WTC11 (cell line): Measurements from ENCODE around the gene LPGAT1. TPM values are rescaled to one million over a fixed set of nuclear protein-coding genes. Genes with fewer than 3 reads are reported as not detected.

Experiments used
- ATAC-seq: fragments of 200-7000 bp; cut with Tn5 transposase; 2 replicates; pipeline ENCODE4 v1.10.0; 2021; ENCODE audit warnings: mild to moderate bottlenecking, moderate library complexity
- CTCF ChIA-PET: fragments of 300-600 bp; sonication (Branson Sonifier 250); formaldehyde crosslinking; loops from one replicate; lab custom pipeline; 2021; ENCODE audit warnings: antibody characterized with exemption; lab: Charles Lee
- POLR2A ChIA-PET: fragments of 350-600 bp; sonication (Branson Sonifier 250); formaldehyde crosslinking; loops from one replicate; lab custom pipeline; 2021; ENCODE audit warnings: antibody characterized with exemption; lab: Charles Lee
- DNase-seq: peaks from one replicate; pipeline ENCODE4 v3.0.0; 2021; ENCODE audit warnings: low spot score
- H3K27ac Mint-ChIP-seq: 2 replicates; pipeline ENCODE4 v1.8.0; 2021; ENCODE audit warnings: mixed read lengths
- H3K27me3 Mint-ChIP-seq: 2 replicates; pipeline ENCODE4 v1.8.0; 2021; ENCODE audit warnings: low read depth, mild to moderate bottlenecking, moderate library complexity, mixed read lengths
- H3K36me3 Mint-ChIP-seq: 2 replicates; pipeline ENCODE4 v1.8.0; 2021; ENCODE audit warnings: mixed read lengths
- H3K4me1 Mint-ChIP-seq: 2 replicates; pipeline ENCODE4 v1.8.0; 2022; ENCODE audit warnings: mixed read lengths
- H3K4me3 Mint-ChIP-seq: 2 replicates; pipeline ENCODE4 v1.8.0; 2021; ENCODE audit warnings: mild to moderate bottlenecking, moderate library complexity, mixed read lengths
- H3K9me3 Mint-ChIP-seq: 2 replicates; pipeline ENCODE4 v1.8.0; 2021; ENCODE audit warnings: mixed read lengths
- AR ChIP-seq: fragments of 250-450 bp; sonication (Bioruptor Pico); IDR thresholded peaks from 2 replicates; pipeline ENCODE4 v1.9.0; 2021; ENCODE audit warnings: mild to moderate bottlenecking
- ATF3 ChIP-seq: sonication (generic); formaldehyde crosslinking; conservative IDR thresholded peaks from 2 replicates; pipeline ENCODE4 v1.8.1; 2022; ENCODE audit warnings: mild to moderate bottlenecking, missing genetic modification reagents
- E2F4 ChIP-seq: sonication (generic); formaldehyde crosslinking; IDR thresholded peaks from 2 replicates; pipeline ENCODE4 v1.8.1; 2022; ENCODE audit warnings: low read depth, mild to moderate bottlenecking, moderate library complexity, missing genetic modification reagents, borderline replicate concordance
- ETV6 ChIP-seq: sonication (generic); formaldehyde crosslinking; IDR thresholded peaks from 2 replicates; pipeline ENCODE4 v1.8.1; 2022; ENCODE audit warnings: mild to moderate bottlenecking, missing genetic modification reagents
- GRHL2 ChIP-seq: fragments of 250-450 bp; sonication (Bioruptor Pico); IDR thresholded peaks from 2 replicates; pipeline ENCODE4 v1.8.0; 2022; ENCODE audit warnings: mild to moderate bottlenecking, moderate library complexity; ENCODE audit not compliant: insufficient replicate concordance, severe bottlenecking
- HMGXB4 ChIP-seq: sonication (generic); formaldehyde crosslinking; IDR thresholded peaks from 2 replicates; pipeline ENCODE4 v1.8.1; 2023; ENCODE audit warnings: mild to moderate bottlenecking, moderate library complexity, missing genetic modification reagents
- KAT7 ChIP-seq: sonication (generic); formaldehyde crosslinking; IDR thresholded peaks from 2 replicates; pipeline ENCODE4 v1.8.1; 2023; ENCODE audit warnings: missing genetic modification reagents, mild to moderate bottlenecking, borderline replicate concordance
- NFYB ChIP-seq: sonication (generic); formaldehyde crosslinking; conservative IDR thresholded peaks from 2 replicates; pipeline ENCODE4 v1.8.0; 2022; ENCODE audit warnings: low read depth, missing genetic modification reagents
- NR3C1 ChIP-seq: sonication (generic); formaldehyde crosslinking; conservative IDR thresholded peaks from 2 replicates; pipeline ENCODE4 v1.8.1; 2023; ENCODE audit warnings: low read depth, mild to moderate bottlenecking, missing genetic modification reagents
- OVOL2 ChIP-seq: fragments of 250-450 bp; sonication (Bioruptor Pico); IDR thresholded peaks from 2 replicates; pipeline ENCODE4 v1.9.0; 2021; ENCODE audit warnings: mild to moderate bottlenecking, borderline replicate concordance
- PREB ChIP-seq: sonication (generic); formaldehyde crosslinking; IDR thresholded peaks from 2 replicates; pipeline ENCODE4 v1.8.1; 2022; ENCODE audit warnings: mild to moderate bottlenecking, missing genetic modification reagents, moderate library complexity, borderline replicate concordance
- PRRX2 ChIP-seq: fragments of 250-450 bp; sonication (Bioruptor Pico); IDR thresholded peaks from 2 replicates; pipeline ENCODE4 v1.8.0; 2021; ENCODE audit warnings: mild to moderate bottlenecking
- RORB ChIP-seq: fragments of 250-450 bp; sonication (Bioruptor Pico); IDR thresholded peaks from 2 replicates; pipeline ENCODE4 v1.9.0; 2021; ENCODE audit warnings: mild to moderate bottlenecking
- SMAD3 ChIP-seq: sonication (generic); formaldehyde crosslinking; IDR thresholded peaks from 2 replicates; pipeline ENCODE4 v1.8.0; 2022; ENCODE audit warnings: missing genetic modification reagents, mild to moderate bottlenecking, borderline replicate concordance
- SP1 ChIP-seq: sonication (generic); formaldehyde crosslinking; conservative IDR thresholded peaks from 2 replicates; pipeline ENCODE4 v1.8.1; 2022; ENCODE audit warnings: missing genetic modification reagents
- TCF7 ChIP-seq: sonication (generic); formaldehyde crosslinking; IDR thresholded peaks from 2 replicates; pipeline ENCODE4 v1.8.0; 2022; ENCODE audit warnings: mild to moderate bottlenecking, low read depth, missing genetic modification reagents, moderate library complexity
- ZNF232 ChIP-seq: sonication (generic); formaldehyde crosslinking; IDR thresholded peaks from 2 replicates; pipeline ENCODE4 v1.8.0; 2022; ENCODE audit warnings: mild to moderate bottlenecking, missing genetic modification reagents
- ZNF317 ChIP-seq: sonication (generic); formaldehyde crosslinking; IDR thresholded peaks from 2 replicates; pipeline ENCODE4 v1.8.1; 2023; ENCODE audit warnings: low read depth, mild to moderate bottlenecking, moderate library complexity, missing genetic modification reagents, borderline replicate concordance
- ZNF425 ChIP-seq: fragments of 250-450 bp; sonication (Bioruptor Pico); conservative IDR thresholded peaks from 2 replicates; pipeline ENCODE4 v1.9.0; 2021; ENCODE audit warnings: mild to moderate bottlenecking
- ZNF512 ChIP-seq: sonication (generic); formaldehyde crosslinking; IDR thresholded peaks from 2 replicates; pipeline ENCODE4 v1.8.1; 2022; ENCODE audit warnings: missing genetic modification reagents, borderline replicate concordance
- total RNA-seq: library from RNA; stranded (reverse); gene quantifications from 3 replicates; pipeline ENCODE4 v1.2.3, GENCODE V29; 2021

Gene LPGAT1
- total RNA-seq, 1 experiment from 2014 or later = 15.1 TPM

- Mint-ChIP-seq H3K4me3 (no peak overlapping the region), H3K27ac (no peak overlapping the region), H3K27me3 (no peaks in the 10 kb centered on the region), H3K36me3 (no peaks in the 10 kb centered on the region), H3K9me3 (no peaks in the 10 kb centered on the region), H3K4me1 (peaks cover 14% of the 10 kb centered on the region)
- ATAC-seq (no peak), DNase-seq (no peak)
- ChIA-PET POLR2A (no interaction called here), CTCF (interaction anchor here (0.9 to 1.1 kb wide), 2 partner anchors 41 to 205 kb away, joined by 3 to 5 read pairs; no protein-coding TSS in a partner anchor)
- TF ChIP-seq ATF3 (CRISPR knock-in tag) = no peak
- no peak for TF ChIP-seq ZNF232 (CRISPR knock-in tag)
- TF ChIP-seq E2F4 (CRISPR knock-in tag) = no peak
- TF ChIP-seq PRRX2 (CRISPR knock-in tag) = no peak
- no peak for TF ChIP-seq NR3C1 (CRISPR knock-in tag)
- no peak for TF ChIP-seq HMGXB4 (CRISPR knock-in tag)
- TF ChIP-seq KAT7 = no peak
- no peak for TF ChIP-seq SP1 (CRISPR knock-in tag)
- TF ChIP-seq OVOL2 (CRISPR knock-in tag) = no peak
- no peak for TF ChIP-seq TCF7 (CRISPR knock-in tag)
- no peak for TF ChIP-seq ZNF425 (CRISPR knock-in tag)
- TF ChIP-seq ETV6 = no peak
- no peak for TF ChIP-seq PREB
- TF ChIP-seq ZNF317 = no peak
- TF ChIP-seq SMAD3 (CRISPR knock-in tag) = no peak
- TF ChIP-seq GRHL2 (CRISPR knock-in tag) = no peak
Observed at GRCh38 chr1:211739671-211740411, 90.7 kb downstream of the LPGAT1 start.

GRCh38 chr1:211738691-211739301 is 91.8 kb downstream of the LPGAT1 start:
- H3K4me3 Mint-ChIP-seq = no peak overlapping the region
- peaks cover 14% of the 10 kb centered on the region for H3K4me1 Mint-ChIP-seq
- H3K36me3 Mint-ChIP-seq = no peaks in the 10 kb centered on the region
- CTCF ChIA-PET = interaction anchor here (0.9 to 1.1 kb wide), 2 partner anchors 40 to 206 kb away, joined by 3 to 5 read pairs; no protein-coding TSS in a partner anchor
- ATAC-seq (no peak), DNase-seq (no peak)
- no peaks in the 10 kb centered on the region for H3K9me3 Mint-ChIP-seq
- no peak overlapping the region for H3K27ac Mint-ChIP-seq
- POLR2A ChIA-PET = no interaction called here
- H3K27me3 Mint-ChIP-seq = no peaks in the 10 kb centered on the region
- TF ChIP-seq OVOL2 (CRISPR knock-in tag) = no peak
- no peak for TF ChIP-seq ZNF512 (CRISPR knock-in tag)
- TF ChIP-seq NFYB = no peak
- TF ChIP-seq AR (CRISPR knock-in tag) = no peak
- TF ChIP-seq RORB (CRISPR knock-in tag) = no peak
